Stimulated activated CD4-positive, alpha-beta T cell treated with anti-CD3 and anti-CD28 coated beads, TNF-alpha, amount 100 ng/mL, for 4 hours (primary cell): ENCODE data around the gene INPP5E.

Experiments used
- DNase-seq, 3 experiments: peaks; one replicate each; pipeline ENCODE4 v3.0.0-alpha.2; 2020; ENCODE audit warnings: low read depth in 3 of 3

Gene INPP5E

GRCh38 chr9:136472640-136473353 is 33.2 kb upstream of the INPP5E start:
- DNase-seq, result no peak

GRCh38 chr9:136471802-136472487 is 32.3 kb upstream of the INPP5E start:
- DNase-seq, result no peak

GRCh38 chr9:136470792-136471469 is 31.3 kb upstream of the INPP5E start:
- DNase-seq, result no peak

- DNase-seq, result no peak
Measured at GRCh38 chr9:136470356-136470755, 30.7 kb upstream of the INPP5E start.

- no peak for DNase-seq
Measured at GRCh38 chr9:136467766-136468165, 28.1 kb upstream of the INPP5E start.

- DNase-seq, result no peak
Measured at GRCh38 chr9:136466155-136466541, 26.5 kb upstream of the INPP5E start.

GRCh38 chr9:136465500-136466154 is 26.0 kb upstream of the INPP5E start:
- no peak for DNase-seq

GRCh38 chr9:136464241-136464640 is 24.6 kb upstream of the INPP5E start:
- no peak for DNase-seq

GRCh38 chr9:136463578-136463977 is 23.9 kb upstream of the INPP5E start:
- no peak for DNase-seq

GRCh38 chr9:136462664-136463063 is 23.0 kb upstream of the INPP5E start:
- no peak for DNase-seq

- DNase-seq, result no peak
Measured at GRCh38 chr9:136460772-136461325, 21.2 kb upstream of the INPP5E start.

GRCh38 chr9:136459425-136459824 is 19.8 kb upstream of the INPP5E start:
- DNase-seq, result no peak

GRCh38 chr9:136457326-136457725 is 17.7 kb upstream of the INPP5E start:
- no peak for DNase-seq

GRCh38 chr9:136456258-136456657 is 16.6 kb upstream of the INPP5E start:
- no peak for DNase-seq

GRCh38 chr9:136455043-136456002 is 15.7 kb upstream of the INPP5E start:
- DNase-seq, result no peak

GRCh38 chr9:136454026-136454796 is 14.6 kb upstream of the INPP5E start:
- DNase-seq, result no peak

GRCh38 chr9:136453326-136453725 is 13.7 kb upstream of the INPP5E start:
- no peak for DNase-seq

GRCh38 chr9:136451221-136451877 is 11.7 kb upstream of the INPP5E start:
- DNase-seq, result no peak

GRCh38 chr9:136448655-136449054 is 9.0 kb upstream of the INPP5E start:
- no peak for DNase-seq
